Stimulated activated naive CD8-positive, alpha-beta T cell treated with anti-CD3 and anti-CD28 coated beads, Interleukin-15, Interleukin-2, amounts not matched to agents 100 U/mL and 50 U/mL, for 24 hours (primary cell): ENCODE results near the gene DHRS7C.

Source experiments
- ATAC-seq: fragments of 150-1000 bp; cut with Tn5 transposase; one replicate; pipeline ENCODE4 v1.10.0; 2021
- DNase-seq: peaks from one replicate; pipeline ENCODE4 v3.0.0; 2021

Gene DHRS7C

GRCh38 chr17:9790889-9791876, at the start of gene DHRS7C:
DHRS7C (minus strand) TSS chr17:9791592; CDS start chr17:9791284, 308 bp downstream.
- no peak for DNase-seq
- ATAC-seq = no peak

- no peak for DNase-seq
- ATAC-seq = no peak
Observed at GRCh38 chr17:9839433-9839832, 48.0 kb upstream of the DHRS7C start.

GRCh38 chr17:9837551-9838471, 46.4 kb upstream of the DHRS7C start:
- no peak for DNase-seq
- no peak for ATAC-seq

- DNase-seq (no peak), ATAC-seq (no peak)
Observed at GRCh38 chr17:9833922-9834321, 42.5 kb upstream of the DHRS7C start.

GRCh38 chr17:9830711-9831110, 39.3 kb upstream of the DHRS7C start:
- ATAC-seq (no peak), DNase-seq (no peak)

- DNase-seq (no peak), ATAC-seq (no peak)
Observed at GRCh38 chr17:9829343-9829742, 38.0 kb upstream of the DHRS7C start.

GRCh38 chr17:9828296-9829295, 37.2 kb upstream of the DHRS7C start:
- ATAC-seq (no peak), DNase-seq (no peak)

- ATAC-seq (no peak), DNase-seq (no peak)
Observed at GRCh38 chr17:9825641-9826150, 34.3 kb upstream of the DHRS7C start, which contains the start of gene GLP2R. GLP2R (plus strand) TSS chr17:9825924; CDS start chr17:9826064, 140 bp downstream.

GRCh38 chr17:9824797-9825338, 33.5 kb upstream of the DHRS7C start:
- ATAC-seq (no peak), DNase-seq (no peak)

GRCh38 chr17:9824094-9824493, 32.7 kb upstream of the DHRS7C start:
- DNase-seq (no peak), ATAC-seq (no peak)

GRCh38 chr17:9821921-9822320, 30.5 kb upstream of the DHRS7C start, which contains the start of gene GSG1L2:
GSG1L2 (minus strand) TSS chr17:9822079; CDS start chr17:9822071, 8 bp downstream.
- no peak for ATAC-seq
- DNase-seq = no peak

GRCh38 chr17:9820448-9820847, 29.1 kb upstream of the DHRS7C start:
- ATAC-seq (no peak), DNase-seq (no peak)

- ATAC-seq = no peak
- DNase-seq = no peak
Observed at GRCh38 chr17:9818760-9819159, 27.4 kb upstream of the DHRS7C start.

GRCh38 chr17:9817086-9817485, 25.7 kb upstream of the DHRS7C start:
- no peak for DNase-seq
- no peak for ATAC-seq

GRCh38 chr17:9816472-9816871, 25.1 kb upstream of the DHRS7C start:
- ATAC-seq (no peak), DNase-seq (no peak)

GRCh38 chr17:9814337-9814945, 23.0 kb upstream of the DHRS7C start:
- ATAC-seq (no peak), DNase-seq (no peak)

GRCh38 chr17:9813166-9813565, 21.8 kb upstream of the DHRS7C start:
- DNase-seq (no peak), ATAC-seq (no peak)

- ATAC-seq = no peak
- no peak for DNase-seq
Observed at GRCh38 chr17:9811537-9811936, 20.1 kb upstream of the DHRS7C start.

GRCh38 chr17:9811086-9811485, 19.7 kb upstream of the DHRS7C start:
- DNase-seq (no peak), ATAC-seq (no peak)
